NT2/D1 (cell line): Measurements from ENCODE around the gene LSM14B.

Experiments
- DNase-seq: peaks from one replicate; pipeline ENCODE4 v3.0.0-alpha.2; 2011; ENCODE audit warnings: low read depth, low spot score
- H3K27me3 ChIP-seq: 2 replicates; pipeline ENCODE4 v1.6.0; 2011; ENCODE audit warnings: mild to moderate bottlenecking; ENCODE audit not compliant: insufficient read length, insufficient read depth
- H3K36me3 ChIP-seq: 2 replicates; pipeline ENCODE4 v1.6.1; 2011; ENCODE audit warnings: mild to moderate bottlenecking, low read length, mixed read lengths; ENCODE audit not compliant: insufficient read depth, insufficient read length
- H3K4me1 ChIP-seq: 2 replicates; pipeline ENCODE4 v1.5.1; 2011; ENCODE audit not compliant: insufficient read depth, insufficient read length
- H3K4me3 ChIP-seq: 2 replicates; pipeline ENCODE4 v1.5.1; 2011; ENCODE audit warnings: low read depth; ENCODE audit not compliant: insufficient read length
- H3K9ac ChIP-seq: 2 replicates; pipeline ENCODE4 v1.6.0; 2011; ENCODE audit warnings: low read depth; ENCODE audit not compliant: insufficient read length
- H3K9me3 ChIP-seq: 2 replicates; pipeline ENCODE4 v1.5.1; 2011; ENCODE audit warnings: mild to moderate bottlenecking, low read length; ENCODE audit not compliant: insufficient read depth
- SUZ12 ChIP-seq: IDR thresholded peaks from 2 replicates; pipeline ENCODE4 v1.6.1; 2011; ENCODE audit not compliant: insufficient read length, insufficient read depth; ENCODE audit errors: extremely low read depth
- YY1 ChIP-seq: IDR thresholded peaks from 2 replicates; pipeline ENCODE4 v1.6.1; 2011; ENCODE audit not compliant: insufficient read length, insufficient read depth
- ZNF274 ChIP-seq: IDR thresholded peaks from 2 replicates; pipeline ENCODE4 v1.6.1; 2011; ENCODE audit warnings: mild to moderate bottlenecking, low read depth, low read length

Gene LSM14B

GRCh38 chr20:62087632-62088031 is 34.6 kb upstream of the LSM14B start:
- DNase-seq: no peak
- Histone ChIP-seq H3K36me3 (no peaks in the 10 kb centered on the region), H3K27me3 (peaks cover 7% of the 10 kb centered on the region), H3K4me3 (no peak overlapping the region), H3K9ac (no peak overlapping the region), H3K9me3 (no peaks in the 10 kb centered on the region), H3K4me1 (peaks cover 12% of the 10 kb centered on the region)
- TF ChIP-seq YY1 (no peak), SUZ12 (no peak), ZNF274 (no peak)

DNA sequence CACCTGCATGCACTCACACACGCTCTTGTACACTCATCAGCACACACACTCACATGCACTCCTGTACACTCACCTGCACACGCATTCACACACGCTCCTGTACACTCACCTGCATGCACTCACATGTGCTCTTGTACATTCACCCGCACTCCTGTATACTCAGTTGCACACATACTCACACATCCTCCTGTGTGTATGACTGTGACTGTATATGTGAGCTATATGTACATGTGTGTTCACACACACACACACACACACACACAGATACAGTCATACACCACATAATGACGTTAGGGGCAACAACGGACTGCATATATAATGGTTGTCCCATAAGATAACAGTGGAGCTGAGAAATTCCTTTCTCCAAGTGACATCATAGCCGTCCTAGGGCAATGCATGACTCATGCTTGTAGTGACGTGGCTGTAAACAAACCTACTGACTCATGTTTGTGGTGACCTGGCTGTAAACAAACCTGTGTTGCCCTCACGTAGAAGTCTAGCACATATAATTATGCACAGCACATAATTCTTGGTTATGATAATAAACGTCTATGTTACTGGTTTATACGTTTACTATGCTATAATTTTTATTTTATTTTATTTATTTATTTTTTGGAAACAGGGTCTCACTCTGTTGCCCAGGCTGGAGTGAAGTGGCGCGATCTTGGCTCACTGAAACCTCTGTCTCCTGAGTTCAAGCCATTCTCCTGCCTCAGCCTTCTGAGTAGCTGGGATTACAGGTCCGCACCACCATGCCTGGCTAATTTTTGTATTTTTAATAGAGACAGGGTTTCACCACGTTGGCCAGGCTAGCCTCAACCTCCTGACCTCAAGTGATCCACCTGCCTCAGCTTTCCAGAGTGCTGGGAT is 33.8 kb upstream of the LSM14B start:
- DNase-seq: no peak

GRCh38 chr20:62089393-62089792 is 32.9 kb upstream of the LSM14B start:
- Histone ChIP-seq H3K4me3 (no peak overlapping the region), H3K4me1 (peaks cover 12% of the 10 kb centered on the region), H3K9me3 (no peaks in the 10 kb centered on the region), H3K9ac (no peak overlapping the region), H3K27me3 (peaks cover 7% of the 10 kb centered on the region), H3K36me3 (no peaks in the 10 kb centered on the region)
- no peak for DNase-seq
- TF ChIP-seq ZNF274 (no peak), YY1 (no peak), SUZ12 (no peak)

More for the DNA sequence above, 33.8 kb upstream of the LSM14B start:
- Histone ChIP-seq H3K4me3 (no peak overlapping the region), H3K4me1 (peaks cover 12% of the 10 kb centered on the region), H3K27me3 (peaks cover 7% of the 10 kb centered on the region), H3K9me3 (no peaks in the 10 kb centered on the region), H3K9ac (no peak overlapping the region), H3K36me3 (no peaks in the 10 kb centered on the region)
- TF ChIP-seq ZNF274: no peak
- no peak for TF ChIP-seq YY1
- no peak for TF ChIP-seq SUZ12

- Histone ChIP-seq H3K9ac (no peak overlapping the region), H3K36me3 (no peaks in the 10 kb centered on the region), H3K4me3 (no peak overlapping the region), H3K27me3 (no peaks in the 10 kb centered on the region), H3K4me1 (peaks cover 2% of the 10 kb centered on the region), H3K9me3 (no peaks in the 10 kb centered on the region)
- TF ChIP-seq SUZ12 (no peak), YY1 (no peak), ZNF274 (no peak)
- DNase-seq: no peak
These were observed 25.6 kb upstream of the LSM14B start for GRCh38 chr20:62096421-62097380.

DNA sequence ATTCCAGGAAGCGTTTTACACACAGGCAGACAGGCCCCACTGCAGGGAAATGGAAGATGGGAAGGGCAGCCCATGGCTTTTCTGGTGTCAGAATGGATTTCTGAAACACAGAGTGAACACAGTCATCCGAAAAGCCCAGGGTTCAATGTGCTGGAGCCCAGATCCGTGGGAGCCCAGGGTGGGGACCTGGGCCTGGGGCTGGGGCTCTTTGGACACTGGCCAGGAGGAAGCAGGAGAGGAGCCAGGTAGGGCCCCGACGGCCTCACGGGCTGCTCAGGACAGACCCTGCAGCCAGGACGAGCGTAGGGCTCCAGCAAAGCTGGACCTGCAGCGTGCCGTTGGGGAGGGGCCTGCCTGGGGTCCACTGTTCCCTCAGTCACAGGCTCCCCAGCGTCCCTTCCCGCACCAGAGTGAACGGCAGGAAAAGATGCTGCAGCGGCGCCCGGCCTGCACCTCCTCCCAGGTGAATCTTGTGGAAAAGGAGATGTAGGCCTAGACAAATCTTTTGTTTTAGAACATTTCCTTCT is 24.3 kb upstream of the LSM14B start:
- Histone ChIP-seq H3K4me1 (peaks cover 2% of the 10 kb centered on the region), H3K9me3 (no peaks in the 10 kb centered on the region), H3K9ac (no peak overlapping the region), H3K4me3 (no peak overlapping the region), H3K36me3 (no peaks in the 10 kb centered on the region), H3K27me3 (no peaks in the 10 kb centered on the region)
- TF ChIP-seq ZNF274: no peak
- TF ChIP-seq SUZ12: no peak
- no peak for TF ChIP-seq YY1
- DNase-seq: no peak

DNA sequence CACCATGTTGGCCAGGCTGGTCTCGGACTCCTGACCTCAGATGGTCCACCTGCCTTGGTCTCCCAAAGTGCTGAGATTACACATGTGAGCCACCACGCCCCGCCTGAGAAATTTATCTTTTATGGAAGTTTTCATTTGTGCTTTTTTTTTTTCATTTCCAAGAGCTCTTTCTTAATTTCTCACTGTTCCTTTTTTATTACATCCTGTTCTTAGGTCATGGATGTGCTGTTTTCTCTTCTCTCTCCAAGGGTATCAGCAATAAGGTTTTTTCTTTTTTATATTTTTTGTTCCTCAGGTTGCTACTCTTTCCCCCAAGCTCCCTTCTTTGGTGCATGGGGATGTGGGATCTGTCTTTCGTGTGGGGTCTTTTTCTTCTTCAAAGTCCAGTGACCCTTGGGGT is 21.2 kb upstream of the LSM14B start:
- peaks cover 5% of the 10 kb centered on the region for H3K4me1 ChIP-seq
- H3K4me3 ChIP-seq: no peak overlapping the region
- H3K36me3 ChIP-seq: no peaks in the 10 kb centered on the region
- TF ChIP-seq ZNF274 (no peak), SUZ12 (no peak), YY1 (no peak)
- no peak for DNase-seq
- H3K9me3 ChIP-seq: peaks cover 5% of the 10 kb centered on the region
- no peak overlapping the region for H3K9ac ChIP-seq
- no peaks in the 10 kb centered on the region for H3K27me3 ChIP-seq
